Ectodermal cell (in vitro differentiated cells): ENCODE measurements around the gene CBX8.
A peak's percentile ranks its signal among the peaks of the same experiment; 100 is the strongest.
"Not testable (repeated sequence)": the region's sequence is repeated elsewhere in the genome, so short reads cannot be mapped to it uniquely, and the experiment has no call there.

Source experiments
- H3K27ac ChIP-seq: 2 replicates; pipeline ENCODE4 v1.7.0; 2013; ENCODE audit warnings: mild to moderate bottlenecking, low read depth, low read length; ENCODE audit not compliant: insufficient read depth, poor library complexity, severe bottlenecking
- H3K27me3 ChIP-seq: 2 replicates; pipeline ENCODE4 v1.7.0; 2013; ENCODE audit warnings: mild to moderate bottlenecking, low read length; ENCODE audit not compliant: insufficient read depth, control insufficient read depth, poor library complexity, severe bottlenecking
- H3K36me3 ChIP-seq: one replicate; pipeline ENCODE4 v1.7.0; 2013; ENCODE audit warnings: low read length; ENCODE audit not compliant: control insufficient read depth, insufficient read depth
- H3K4me1 ChIP-seq: one replicate; pipeline ENCODE4 v1.7.0; 2013; ENCODE audit warnings: low read length; ENCODE audit not compliant: control insufficient read depth, insufficient read depth
- H3K4me3 ChIP-seq: 2 replicates; pipeline ENCODE4 v1.7.0; 2013; ENCODE audit warnings: low read depth, low read length, control low read depth; ENCODE audit not compliant: insufficient read depth
- H3K9me3 ChIP-seq: 2 replicates; pipeline ENCODE4 v1.7.0; 2013; ENCODE audit warnings: mild to moderate bottlenecking, low read length, moderate library complexity; ENCODE audit not compliant: control insufficient read depth
- WGBS, 2 experiments: methylation state at CpG; one replicate each; pipeline ENCODE4 v1.1.7; 2013; ENCODE audit warnings: missing lambda C conversion rate in 2 of 2; 5-methylcytosine and 5-hydroxymethylcytosine counted together

Gene CBX8

DNA sequence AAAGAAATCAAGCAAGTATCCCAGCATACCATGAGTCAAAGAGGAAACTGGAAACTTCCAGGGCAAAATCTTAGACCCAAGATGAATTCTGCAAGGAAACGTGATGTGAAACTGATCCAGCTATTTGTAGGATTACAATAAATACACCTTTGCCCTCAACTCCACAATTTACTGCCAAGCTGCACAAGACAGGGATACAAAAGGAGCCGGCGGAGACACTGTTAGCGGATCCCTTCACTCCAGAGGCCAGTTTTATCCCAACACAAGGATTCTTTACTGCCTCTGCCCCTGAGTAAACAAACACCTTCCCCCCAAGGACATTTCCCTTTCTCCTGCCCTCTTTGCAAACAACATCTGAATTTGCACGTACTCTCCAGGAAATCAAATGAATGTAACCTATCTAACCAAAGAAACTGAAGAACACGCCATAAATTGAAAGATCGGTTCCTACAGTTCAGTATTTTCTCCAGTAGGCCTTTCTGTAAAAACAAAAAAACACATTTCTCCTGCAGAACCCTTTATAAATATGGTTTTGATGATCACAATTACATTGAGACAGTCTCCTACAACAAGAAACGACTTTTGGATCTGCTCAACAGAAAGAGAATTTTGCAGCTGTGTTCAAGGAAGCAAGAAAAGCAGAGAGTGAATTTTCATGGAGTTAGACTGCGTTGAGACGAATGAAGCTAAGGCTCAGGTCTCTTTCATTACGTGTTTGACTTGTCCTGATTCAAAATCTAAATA is 20.3 kb downstream of the CBX8 start:
- peaks cover 43% of the 10 kb centered on the region for H3K4me1 ChIP-seq
- 9 to 12% methylated on average over 11 of the region's 11 CpGs for WGBS, 2 experiments
- H3K9me3 ChIP-seq = no peaks in the 10 kb centered on the region
- no peaks in the 10 kb centered on the region for H3K27me3 ChIP-seq
- H3K4me3 ChIP-seq = peak overlapping the region; percentile 49
- H3K36me3 ChIP-seq = peaks cover 15% of the 10 kb centered on the region
- peak overlapping the region; percentile 79 for H3K27ac ChIP-seq

DNA sequence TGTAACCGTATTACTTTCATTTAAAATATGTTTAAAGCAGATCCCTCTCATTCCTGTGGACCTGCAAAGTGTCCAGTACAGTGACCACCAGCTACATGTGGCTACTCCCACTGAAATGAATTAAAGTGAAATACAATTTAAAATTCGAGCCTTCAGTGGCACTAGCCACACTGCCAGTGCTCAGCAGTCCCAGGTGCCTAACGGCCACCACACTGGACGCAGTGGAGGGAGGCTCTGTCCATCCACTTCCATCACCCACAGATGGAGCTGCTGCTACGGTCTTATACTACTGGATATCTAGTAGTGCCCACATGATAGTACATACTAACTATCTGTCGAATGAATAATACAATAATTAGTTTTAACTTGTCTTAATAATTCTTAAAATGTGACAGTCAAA is 21.2 kb downstream of the CBX8 start:
- WGBS, 2 experiments = 78 to 95% methylated on average over 5 to 6 of the region's 6 CpGs
- H3K27ac ChIP-seq = no peak overlapping the region

DNA sequence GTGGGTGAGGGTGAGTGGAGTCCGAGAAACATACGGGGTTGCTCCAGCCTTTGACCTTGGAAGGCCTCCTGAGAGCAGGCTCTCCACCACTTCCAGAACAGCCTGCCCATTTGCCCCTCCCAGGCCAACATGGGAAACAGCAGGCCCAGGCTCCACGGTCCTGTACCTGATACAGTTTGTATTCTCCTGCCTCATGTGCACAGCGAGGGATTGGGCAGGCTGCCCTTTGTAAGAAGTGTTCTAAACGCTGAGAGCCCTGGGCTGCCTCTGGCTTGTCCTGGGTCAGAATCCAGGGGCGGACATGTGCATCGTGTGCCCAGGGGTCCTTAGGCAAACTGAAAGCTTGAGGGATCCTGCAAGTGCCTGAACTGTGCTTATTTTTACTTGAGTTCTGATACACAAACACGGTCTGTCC is 22.3 kb downstream of the CBX8 start:
- H3K4me3 ChIP-seq = no peak overlapping the region
- H3K27ac ChIP-seq = no peak overlapping the region
- peaks cover 27% of the 10 kb centered on the region for H3K4me1 ChIP-seq
- WGBS, 2 experiments = 86 to 89% methylated on average over 8 of the region's 8 CpGs
- H3K9me3 ChIP-seq = no peaks in the 10 kb centered on the region
- peaks cover 4% of the 10 kb centered on the region for H3K36me3 ChIP-seq
- no peaks in the 10 kb centered on the region for H3K27me3 ChIP-seq

More for the DNA sequence above, 21.2 kb downstream of the CBX8 start:
- Histone ChIP-seq H3K4me1 (peaks cover 37% of the 10 kb centered on the region), H3K9me3 (no peaks in the 10 kb centered on the region), H3K36me3 (peaks cover 7% of the 10 kb centered on the region), H3K27me3 (no peaks in the 10 kb centered on the region), H3K4me3 (no peak overlapping the region)

DNA sequence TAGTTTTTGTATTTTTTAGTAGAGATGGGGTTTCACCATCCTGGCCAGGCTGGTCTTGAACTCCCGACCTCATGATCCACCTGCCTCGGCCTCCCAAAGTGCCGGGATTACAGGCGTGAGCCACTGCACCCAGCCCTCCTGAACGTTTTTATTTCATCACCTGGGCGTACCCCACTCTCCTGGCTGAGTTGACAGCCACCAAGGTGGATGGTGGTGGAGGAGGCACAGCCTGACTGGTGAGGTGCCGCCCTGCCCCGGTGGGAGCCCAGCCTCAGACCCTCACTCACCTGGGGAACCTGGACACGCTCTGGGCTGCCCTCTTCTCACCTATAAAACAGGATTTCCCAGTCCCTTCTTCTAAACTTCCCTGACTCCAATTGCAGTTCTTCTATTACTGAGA is 24.2 kb downstream of the CBX8 start:
- H3K27ac ChIP-seq, H3K27me3 ChIP-seq, H3K9me3 ChIP-seq, H3K36me3 ChIP-seq, H3K4me3 ChIP-seq: not testable (repeated sequence)
- 88 to 92% methylated on average over 9 of the region's 9 CpGs for WGBS, 2 experiments
- peaks cover 24% of the 10 kb centered on the region for H3K4me1 ChIP-seq

DNA sequence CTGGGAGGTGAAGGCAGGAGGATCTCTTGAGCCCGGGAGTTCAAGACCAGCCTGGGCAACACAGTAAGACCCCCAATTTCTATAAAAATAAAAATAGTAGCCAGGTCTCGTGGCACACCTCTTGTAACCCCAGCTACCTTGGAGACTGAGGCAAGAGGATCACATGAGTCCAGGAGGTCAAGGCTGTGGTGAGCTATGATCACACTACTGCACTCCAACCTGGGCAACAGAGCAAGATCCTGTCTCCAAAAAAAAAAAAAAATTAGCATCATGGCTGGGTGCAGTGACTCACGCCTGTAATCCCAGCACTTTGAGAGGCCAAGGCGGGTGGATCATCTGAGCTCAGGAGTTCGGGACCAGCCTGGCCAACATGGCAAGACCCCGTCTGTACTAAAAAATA is 25.6 kb downstream of the CBX8 start:
- Histone ChIP-seq H3K9me3 (no peaks in the 10 kb centered on the region), H3K36me3 (no peaks in the 10 kb centered on the region), H3K4me1 (peaks cover 18% of the 10 kb centered on the region), H3K4me3 (no peak overlapping the region), H3K27ac (no peak overlapping the region), H3K27me3 (no peaks in the 10 kb centered on the region)
- 93 to 98% methylated on average over 6 of the region's 6 CpGs for WGBS, 2 experiments

DNA sequence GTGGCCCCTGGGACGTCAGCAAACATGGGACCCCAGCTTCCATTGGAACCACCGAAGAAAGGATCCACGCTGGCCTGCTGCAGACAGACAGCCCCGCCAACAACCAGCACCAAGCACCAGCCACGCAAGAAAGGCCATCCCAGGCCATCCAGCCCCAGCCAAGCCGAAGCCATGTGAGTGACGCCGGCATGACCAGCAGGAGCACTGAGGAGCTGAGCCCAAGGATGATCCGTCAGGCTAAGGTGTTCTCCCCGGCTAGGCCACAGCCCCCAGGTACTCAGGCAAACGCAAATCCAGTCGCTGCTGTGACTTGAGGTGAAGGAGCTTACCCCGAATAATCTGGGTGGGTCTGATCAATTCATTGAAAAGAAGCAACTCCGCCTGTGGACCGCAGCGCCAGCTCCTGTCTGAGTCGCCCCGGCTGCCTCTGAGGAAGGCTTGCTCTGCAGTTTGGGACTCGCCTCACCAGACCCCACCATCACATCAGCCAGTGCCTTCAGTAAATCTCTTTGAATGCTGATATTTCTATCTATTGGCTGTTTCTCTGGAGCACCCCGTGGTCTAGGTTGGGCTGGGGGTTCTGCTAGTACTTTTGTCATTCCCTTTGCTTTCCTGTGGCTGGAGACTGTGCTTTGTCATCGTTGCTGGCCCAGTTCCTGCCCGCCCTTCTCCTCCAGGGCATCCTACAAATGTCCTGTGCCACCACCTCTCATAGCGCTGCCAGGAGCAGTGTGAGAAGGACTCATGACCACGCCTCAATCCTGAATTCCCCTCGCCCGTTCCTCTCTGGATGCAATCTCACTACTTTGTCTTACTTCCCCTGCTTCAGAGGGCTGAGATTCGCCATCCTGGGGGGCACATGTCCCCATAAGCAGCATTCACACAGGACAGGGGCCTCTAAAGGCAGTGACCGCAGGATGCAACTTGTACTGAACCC is 27.0 kb downstream of the CBX8 start:
- H3K9me3 ChIP-seq = no peaks in the 10 kb centered on the region
- no peak overlapping the region for H3K27ac ChIP-seq
- H3K4me3 ChIP-seq = no peak overlapping the region
- H3K4me1 ChIP-seq = peaks cover 5% of the 10 kb centered on the region
- no peaks in the 10 kb centered on the region for H3K27me3 ChIP-seq
- 93% methylated on average over 28 of the region's 28 CpGs for WGBS, 2 experiments
- no peaks in the 10 kb centered on the region for H3K36me3 ChIP-seq

DNA sequence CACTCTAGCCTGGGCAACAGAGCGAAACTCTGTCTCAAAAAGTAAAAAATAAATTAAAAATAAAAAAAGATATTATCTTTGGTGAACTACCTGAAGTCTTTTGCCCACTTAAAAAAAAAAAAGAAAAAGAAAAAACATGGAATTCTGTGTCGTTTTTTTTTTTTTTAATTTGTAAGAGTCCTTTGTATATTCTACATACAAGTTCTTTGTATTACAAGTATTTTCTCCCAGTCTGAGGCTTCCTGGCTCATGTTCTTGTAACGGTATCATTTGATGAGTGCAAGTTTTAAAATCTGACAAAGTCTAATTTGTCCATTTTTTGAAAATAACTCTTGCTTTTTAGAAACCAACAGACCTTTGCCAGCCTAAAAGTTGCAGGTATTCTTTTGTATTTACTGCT is 31.2 kb downstream of the CBX8 start:
- Histone ChIP-seq H3K36me3 (no peaks in the 10 kb centered on the region), H3K27ac (no peak overlapping the region), H3K9me3 (no peaks in the 10 kb centered on the region), H3K4me3 (no peak overlapping the region), H3K27me3 (no peaks in the 10 kb centered on the region), H3K4me1 (no peaks in the 10 kb centered on the region)
- 89 to 95% methylated on average over 1 of the region's 3 CpGs for WGBS, 2 experiments

DNA sequence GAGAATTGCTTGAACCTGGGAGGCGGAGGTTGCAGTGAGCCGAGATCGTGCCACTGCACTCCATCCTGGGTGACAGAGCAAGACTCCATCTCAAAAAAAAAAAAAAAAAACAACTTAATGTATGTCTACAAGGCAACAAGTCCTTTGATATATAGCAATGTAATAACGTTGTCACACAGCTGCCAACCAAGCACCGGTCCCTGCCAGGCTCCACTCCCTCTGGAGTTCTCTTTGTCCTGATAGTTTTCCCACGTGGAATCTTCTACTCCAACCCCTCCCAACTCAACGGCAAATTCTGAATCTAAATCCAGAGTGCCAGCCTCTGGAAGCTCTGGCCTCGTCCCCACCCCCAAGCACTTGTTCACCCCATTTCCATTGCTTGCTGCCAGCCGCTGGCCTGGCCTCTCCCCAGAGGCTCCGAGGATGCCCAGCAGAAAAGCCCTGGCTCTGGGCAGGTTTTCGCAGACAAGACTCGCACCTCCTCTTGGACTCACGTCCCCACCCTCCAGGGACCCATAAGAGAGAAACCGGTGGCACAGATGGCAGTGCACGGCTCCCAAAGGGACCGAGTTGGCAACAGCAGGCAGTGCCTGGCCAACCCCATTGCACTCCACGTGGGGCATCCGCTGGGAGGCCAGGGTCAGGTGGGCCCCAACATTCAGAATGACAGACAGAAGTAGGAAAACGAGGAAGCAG is 34.8 kb downstream of the CBX8 start:
- Histone ChIP-seq H3K4me3 (no peak overlapping the region), H3K4me1 (no peaks in the 10 kb centered on the region), H3K27ac (no peak overlapping the region), H3K27me3 (no peaks in the 10 kb centered on the region), H3K36me3 (no peaks in the 10 kb centered on the region), H3K9me3 (no peaks in the 10 kb centered on the region)
- 91 to 92% methylated on average over 19 of the region's 19 CpGs for WGBS, 2 experiments

DNA sequence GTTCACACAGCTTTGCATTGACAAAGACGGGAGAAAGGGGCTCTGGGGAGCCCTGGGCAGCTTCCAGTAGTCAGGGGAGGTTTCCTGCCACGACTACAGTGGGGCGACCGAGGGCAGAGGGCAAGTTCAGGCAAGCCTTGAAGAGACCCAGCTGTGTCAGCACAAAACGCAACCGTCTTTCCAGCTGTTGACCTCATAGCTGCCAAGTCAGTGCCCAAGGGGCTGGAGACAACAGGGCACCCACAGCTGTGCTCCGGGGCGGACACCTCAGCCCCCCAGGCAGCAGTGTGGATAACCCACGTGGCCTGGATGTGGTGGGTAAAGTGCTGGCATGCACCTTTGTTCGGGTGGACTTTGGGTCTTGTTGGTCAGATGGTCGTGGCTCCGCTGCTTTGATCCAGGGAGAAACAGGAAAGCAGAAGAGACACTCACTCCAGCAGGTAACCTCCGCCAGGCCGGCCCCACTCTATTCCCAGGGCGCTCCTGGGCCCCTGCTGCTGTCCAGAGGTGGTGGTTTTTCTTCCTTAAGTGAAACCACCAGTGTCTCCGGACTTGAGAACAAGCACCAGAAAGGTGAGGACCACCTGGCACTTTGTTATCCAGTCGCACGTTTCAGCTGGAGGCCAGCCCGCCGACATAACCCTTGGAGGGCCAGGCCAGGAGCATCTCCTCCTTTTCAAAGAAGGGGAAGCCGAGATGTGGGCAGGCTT is 36.5 kb downstream of the CBX8 start:
- no peak overlapping the region for H3K4me3 ChIP-seq
- WGBS, 2 experiments = 93 to 94% methylated on average over 21 of the region's 21 CpGs
- no peaks in the 10 kb centered on the region for H3K4me1 ChIP-seq
- no peaks in the 10 kb centered on the region for H3K27me3 ChIP-seq
- H3K27ac ChIP-seq = no peak overlapping the region
- H3K9me3 ChIP-seq = no peaks in the 10 kb centered on the region
- H3K36me3 ChIP-seq = no peaks in the 10 kb centered on the region
